ENCODE results near the gene TEX28.

- TF ChIP-seq CTCF (IDR thresholded peaks at IDR 0.05; ENCODE audit: low read depth, low read length) (no peak), EZH2phosphoT487 (IDR thresholded peaks at IDR 0.05; ENCODE audit: low read depth) (no peak)
These were observed 37.6 kb upstream of the TEX28 start for GRCh38 chrX:154332561-154332960.

Measured in OCI-LY3 (cell line).